ENCODE measurements around the gene FPGS. TPM values are rescaled to one million over a fixed set of nuclear protein-coding genes. Genes with fewer than 3 reads are reported as not detected.

FPGS gene
- total and polyA plus RNA-seq, 2 of the 4 experiments (the other 2 are of a cell fraction): 43.9 to 75.7 TPM

DNA sequence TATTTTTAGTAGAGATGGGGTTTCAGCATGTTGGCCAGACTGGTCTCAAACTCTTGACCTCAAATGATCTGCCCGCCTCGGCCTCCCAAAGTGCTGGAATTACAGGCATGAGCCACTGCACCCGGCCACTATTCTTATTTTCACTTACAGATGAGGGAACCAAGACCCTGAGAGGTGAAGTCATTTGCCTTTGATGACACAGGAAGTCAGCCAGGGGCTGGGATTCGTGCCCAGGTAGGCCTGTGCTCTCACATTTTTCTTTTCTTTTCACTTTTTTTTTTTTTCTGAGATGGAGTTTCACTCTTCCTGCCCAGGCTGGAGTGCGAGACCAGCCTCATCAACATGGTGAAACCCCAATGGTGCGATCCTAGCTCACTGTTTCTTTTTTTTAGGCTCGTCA is 29.6 kb downstream of the FPGS start:
- Histone ChIP-seq H3K56ac (ENCODE audit: extremely low read depth, insufficient read depth, low read length) (no peak overlapping the region), H4K5ac (ENCODE audit: low read depth, low read length) (no peak overlapping the region), H3K27me3 (ENCODE audit: control insufficient read depth, insufficient read depth, low read length) (no peaks in the 10 kb centered on the region), H2AK9ac (replicated peaks; ENCODE audit: low read depth, low read length, poor library complexity) (no peak overlapping the region), H3K36me3 (ENCODE audit: control insufficient read depth, insufficient read depth, low read length) (peaks cover 5% of the 10 kb centered on the region), H3K4me2 (ENCODE audit: low read depth, low read length) (no peak overlapping the region), H3K18ac (ENCODE audit: low read depth, low read length) (no peak overlapping the region), H3K27ac (ENCODE audit: insufficient read depth, low read length) (no peak overlapping the region), H3K14ac (replicated peaks; ENCODE audit: low read depth, low read length) (no peak overlapping the region), H3K4ac (ENCODE audit: low read depth, low read length) (no peak overlapping the region), H4K8ac (ENCODE audit: low read depth in 2 of 2, low read length in 2 of 2) (no peak overlapping the region), H2BK20ac (ENCODE audit: low read depth, low read length) (no peak overlapping the region), H3K9me1 (ENCODE audit: insufficient read depth, low read length) (peaks cover 31% of the 10 kb centered on the region), H3K23ac (ENCODE audit: low read depth, low read length) (no peak overlapping the region), H3K9me3 (ENCODE audit: control insufficient read depth, insufficient read depth, low read length) (no peaks in the 10 kb centered on the region), H2AK5ac (ENCODE audit: low read depth, low read length) (no peak overlapping the region), H2AFZ (replicated peaks; ENCODE audit: low read length, poor library complexity) (no peak overlapping the region), H3K4me1 (ENCODE audit: control insufficient read depth, insufficient read depth, low read length) (peaks cover 33% of the 10 kb centered on the region), H3K4me3 (ENCODE audit: insufficient read depth, low read depth, low read length) (no peak overlapping the region), H4K91ac (ENCODE audit: insufficient read depth, low read depth, low read length) (no peak overlapping the region), H4K20me1 (ENCODE audit: insufficient read depth, low read length) (no peaks in the 10 kb centered on the region; the same call in 1 of the 2 replicates), H3K9ac (ENCODE audit: low read depth, low read length) (no peak overlapping the region), H2BK15ac (ENCODE audit: low read depth, low read length) (no peak overlapping the region), H2BK120ac (ENCODE audit: low read depth, low read length) (no peak overlapping the region), H3K79me1 (ENCODE audit: low read depth in 1 of 2, low read length in 2 of 2) (peaks cover 24 to 63% of the 10 kb centered on the region in 2 experiments), H2BK5ac (ENCODE audit: low read depth, low read length, poor library complexity, severe bottlenecking) (no peak overlapping the region)
- BruUV-seq (replicated peaks): no TSS peak
- intact Hi-C loops (cut with micrococcal nuclease) (no loop called here), in situ Hi-C loops (cut with MboI; ENCODE audit: low sequenced_read_pairs) (no loop called here), dilution Hi-C loops (cut with HindIII; ENCODE audit: low sequenced_read_pairs, unreplicated experiment) (no loop called here)
- DNase-seq: no peak
- CTCF ChIA-PET: no interaction called here
- ATAC-seq (ENCODE audit: low read depth): no peak
- no CpG with 5 or more reads among the region's 7 CpGs for WGBS, 2 experiments (ENCODE audit: extremely low coverage in 2 of 2, insufficient read length in 1 of 2)
- POLR2A ChIA-PET (ENCODE audit: unreplicated experiment): no interaction called here
- TF ChIP-seq POLR2A (IDR thresholded peaks at IDR 0.05; ENCODE audit: low read depth, low read length): no peak
- TF ChIP-seq, protein P1, sequence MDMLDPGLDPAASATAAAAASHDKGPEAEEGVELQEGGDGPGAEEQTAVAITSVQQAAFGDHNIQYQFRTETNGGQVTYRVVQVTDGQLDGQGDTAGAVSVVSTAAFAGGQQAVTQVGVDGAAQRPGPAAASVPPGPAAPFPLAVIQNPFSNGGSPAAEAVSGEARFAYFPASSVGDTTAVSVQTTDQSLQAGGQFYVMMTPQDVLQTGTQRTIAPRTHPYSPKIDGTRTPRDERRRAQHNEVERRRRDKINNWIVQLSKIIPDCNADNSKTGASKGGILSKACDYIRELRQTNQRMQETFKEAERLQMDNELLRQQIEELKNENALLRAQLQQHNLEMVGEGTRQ (IDR thresholded peaks at IDR 0.05; ENCODE audit: low read depth, low read length): no peak
- TF ChIP-seq SMC3 (IDR thresholded peaks at IDR 0.05; ENCODE audit: low read depth, low read length): no peak
- no peak for TF ChIP-seq FOS (IDR thresholded peaks at IDR 0.05; ENCODE audit: low read depth, low read length)
- TF ChIP-seq MAZ (IDR thresholded peaks at IDR 0.05; ENCODE audit: borderline replicate concordance, low read depth, low read length): no peak
- TF ChIP-seq BHLHE40 (IDR thresholded peaks at IDR 0.05; ENCODE audit: low read depth, low read length): no peak
- no peak for TF ChIP-seq MAFK (IDR thresholded peaks at IDR 0.05; ENCODE audit: low read depth, low read length)
- TF ChIP-seq, protein P2, sequence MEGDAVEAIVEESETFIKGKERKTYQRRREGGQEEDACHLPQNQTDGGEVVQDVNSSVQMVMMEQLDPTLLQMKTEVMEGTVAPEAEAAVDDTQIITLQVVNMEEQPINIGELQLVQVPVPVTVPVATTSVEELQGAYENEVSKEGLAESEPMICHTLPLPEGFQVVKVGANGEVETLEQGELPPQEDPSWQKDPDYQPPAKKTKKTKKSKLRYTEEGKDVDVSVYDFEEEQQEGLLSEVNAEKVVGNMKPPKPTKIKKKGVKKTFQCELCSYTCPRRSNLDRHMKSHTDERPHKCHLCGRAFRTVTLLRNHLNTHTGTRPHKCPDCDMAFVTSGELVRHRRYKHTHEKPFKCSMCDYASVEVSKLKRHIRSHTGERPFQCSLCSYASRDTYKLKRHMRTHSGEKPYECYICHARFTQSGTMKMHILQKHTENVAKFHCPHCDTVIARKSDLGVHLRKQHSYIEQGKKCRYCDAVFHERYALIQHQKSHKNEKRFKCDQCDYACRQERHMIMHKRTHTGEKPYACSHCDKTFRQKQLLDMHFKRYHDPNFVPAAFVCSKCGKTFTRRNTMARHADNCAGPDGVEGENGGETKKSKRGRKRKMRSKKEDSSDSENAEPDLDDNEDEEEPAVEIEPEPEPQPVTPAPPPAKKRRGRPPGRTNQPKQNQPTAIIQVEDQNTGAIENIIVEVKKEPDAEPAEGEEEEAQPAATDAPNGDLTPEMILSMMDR (conservative IDR thresholded peaks at IDR 0.05; ENCODE audit: low read depth, low read length): no peak
- TF ChIP-seq RCOR1 (IDR thresholded peaks at IDR 0.05; ENCODE audit: insufficient replicate concordance, low read length): no peak
- TF ChIP-seq, protein P3, sequence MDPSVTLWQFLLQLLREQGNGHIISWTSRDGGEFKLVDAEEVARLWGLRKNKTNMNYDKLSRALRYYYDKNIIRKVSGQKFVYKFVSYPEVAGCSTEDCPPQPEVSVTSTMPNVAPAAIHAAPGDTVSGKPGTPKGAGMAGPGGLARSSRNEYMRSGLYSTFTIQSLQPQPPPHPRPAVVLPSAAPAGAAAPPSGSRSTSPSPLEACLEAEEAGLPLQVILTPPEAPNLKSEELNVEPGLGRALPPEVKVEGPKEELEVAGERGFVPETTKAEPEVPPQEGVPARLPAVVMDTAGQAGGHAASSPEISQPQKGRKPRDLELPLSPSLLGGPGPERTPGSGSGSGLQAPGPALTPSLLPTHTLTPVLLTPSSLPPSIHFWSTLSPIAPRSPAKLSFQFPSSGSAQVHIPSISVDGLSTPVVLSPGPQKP (IDR thresholded peaks at IDR 0.05; ENCODE audit: borderline replicate concordance, low read depth, low read length): no peak
- TF ChIP-seq CHD1 (IDR thresholded peaks at IDR 0.05; ENCODE audit: low read depth, low read length): no peak
- TF ChIP-seq RFX5 (IDR thresholded peaks at IDR 0.05; ENCODE audit: low read depth, low read length): no peak
- no peak for TF ChIP-seq NFE2L2 (IDR thresholded peaks at IDR 0.05; ENCODE audit: low read depth, low read length)
- TF ChIP-seq RAD21 (IDR thresholded peaks at IDR 0.05; ENCODE audit: low read length): no peak
- no peak for TF ChIP-seq MXI1 (IDR thresholded peaks at IDR 0.05; ENCODE audit: borderline replicate concordance, low read depth, low read length)
- TF ChIP-seq CEBPB (IDR thresholded peaks at IDR 0.05; ENCODE audit: low read depth, low read length): no peak
